ENCODE data around the gene LIN28B.
"Not testable (repeated sequence)": the region's sequence is repeated elsewhere in the genome, so short reads cannot be mapped to it uniquely, and the experiment has no call there.

Gene LIN28B

DNA sequence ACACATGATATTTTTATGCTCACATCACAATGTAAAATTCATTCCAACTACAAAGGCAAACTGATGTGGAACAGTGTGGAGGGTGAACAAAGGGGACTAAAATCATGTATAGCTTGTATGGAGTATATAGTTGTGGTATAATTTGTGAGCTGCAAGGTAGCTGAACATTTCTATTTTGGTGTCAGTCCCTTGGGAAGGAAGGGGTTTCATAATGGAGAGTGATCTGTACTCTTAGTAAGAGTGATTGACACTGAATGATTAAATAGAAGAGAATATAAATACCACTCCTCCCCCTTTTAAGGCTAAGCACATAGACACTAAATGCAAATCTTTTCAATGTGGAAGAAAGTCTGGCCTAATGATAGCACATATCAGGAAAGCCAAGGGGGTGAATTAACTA, 118.3 kb downstream of the LIN28B start:
- H3K4me3 ChIP-seq (ENCODE audit: low read depth in 1 of 2, low read length in 2 of 2): no peak overlapping the region
- H3K36me3 ChIP-seq (ENCODE audit: insufficient read depth, low read length): no peaks in the 10 kb centered on the region
- no peak overlapping the region for H3K9ac ChIP-seq (ENCODE audit: low read length)
- peaks cover 8% of the 10 kb centered on the region for H3K4me1 ChIP-seq (ENCODE audit: insufficient read depth, low read length)
- no peaks in the 10 kb centered on the region for H3K27me3 ChIP-seq (ENCODE audit: control insufficient read depth in 1 of 2, insufficient read depth in 2 of 2, low read length in 2 of 2)
- no peak overlapping the region for H3K27ac ChIP-seq (ENCODE audit: low read depth, low read length)
- H3K9me3 ChIP-seq (ENCODE audit: low read length): no peaks in the 10 kb centered on the region

DNA sequence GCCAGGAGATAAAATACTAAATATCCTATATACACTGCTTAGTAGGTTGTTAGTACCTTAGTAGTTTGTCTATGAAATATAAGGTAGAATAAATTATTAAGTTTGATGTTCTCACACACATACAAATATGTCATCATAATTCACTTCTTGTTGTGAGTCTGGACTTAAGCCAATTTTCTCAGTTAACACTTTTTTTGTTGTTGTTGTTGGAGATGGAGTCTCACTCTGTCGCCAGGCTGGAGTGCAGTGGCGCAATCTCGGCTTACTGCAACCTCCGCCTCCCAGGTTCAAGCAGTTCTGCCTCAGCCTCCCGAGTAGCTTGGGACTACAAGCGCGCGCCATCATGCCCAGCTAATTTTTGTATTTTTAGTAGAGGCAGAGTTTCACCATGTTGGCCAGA, 119.5 kb downstream of the LIN28B start:
- H3K9ac ChIP-seq (ENCODE audit: low read length); H3K9me3 ChIP-seq (ENCODE audit: low read length); H3K27ac ChIP-seq (ENCODE audit: low read depth, low read length); H3K4me1 ChIP-seq (ENCODE audit: insufficient read depth, low read length); H3K27me3 ChIP-seq (ENCODE audit: control insufficient read depth in 1 of 2, insufficient read depth in 2 of 2, low read length in 2 of 2); H3K36me3 ChIP-seq (ENCODE audit: insufficient read depth, low read length); H3K4me3 ChIP-seq (ENCODE audit: low read depth in 1 of 2, low read length in 2 of 2): not testable (repeated sequence)

DNA sequence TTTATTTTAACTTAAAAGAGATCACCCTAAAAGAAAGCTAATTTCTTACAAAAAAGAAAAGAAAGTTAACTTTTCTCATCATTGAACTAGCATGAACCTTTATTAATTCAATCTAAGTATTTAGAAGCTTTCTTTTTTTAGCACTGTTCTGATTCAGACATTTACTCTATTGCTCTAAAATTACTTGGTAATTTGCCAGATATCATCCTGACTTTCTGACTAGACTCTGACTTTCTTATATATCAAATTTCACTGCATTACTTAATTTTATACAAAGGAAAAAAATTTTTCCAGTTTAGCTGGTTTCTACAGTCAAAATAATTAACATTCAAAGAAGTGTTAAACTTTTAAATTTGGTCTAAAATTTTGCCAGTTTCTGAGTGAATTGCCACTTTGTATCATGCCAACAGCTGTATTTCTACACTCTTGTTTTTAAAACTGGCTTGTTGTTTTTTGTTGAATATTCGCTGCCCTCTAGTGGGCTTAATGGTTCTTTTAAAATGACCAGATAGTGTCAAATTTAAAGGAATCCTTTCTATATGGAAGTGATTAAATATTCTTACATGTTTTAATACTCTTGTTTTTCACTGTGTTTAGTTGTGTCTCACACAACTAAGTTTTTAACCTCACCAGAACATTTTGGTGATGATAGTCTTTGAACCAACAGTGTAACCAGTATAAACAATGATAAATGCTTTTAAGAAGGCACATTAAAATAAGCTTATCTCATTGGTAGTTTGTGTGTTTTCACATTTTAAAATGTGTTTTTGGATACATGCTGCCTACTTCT, 120.9 kb downstream of the LIN28B start:
- no peak overlapping the region for H3K4me3 ChIP-seq (ENCODE audit: low read depth in 1 of 2, low read length in 2 of 2)
- H3K9me3 ChIP-seq (ENCODE audit: low read length): no peaks in the 10 kb centered on the region
- no peaks in the 10 kb centered on the region for H3K36me3 ChIP-seq (ENCODE audit: insufficient read depth, low read length)
- no peak overlapping the region for H3K9ac ChIP-seq (ENCODE audit: low read length)
- H3K27me3 ChIP-seq (ENCODE audit: control insufficient read depth in 1 of 2, insufficient read depth in 2 of 2, low read length in 2 of 2): no peaks in the 10 kb centered on the region
- no peak overlapping the region for H3K27ac ChIP-seq (ENCODE audit: low read depth, low read length)
- H3K4me1 ChIP-seq (ENCODE audit: insufficient read depth, low read length): peaks cover 8% of the 10 kb centered on the region

DNA sequence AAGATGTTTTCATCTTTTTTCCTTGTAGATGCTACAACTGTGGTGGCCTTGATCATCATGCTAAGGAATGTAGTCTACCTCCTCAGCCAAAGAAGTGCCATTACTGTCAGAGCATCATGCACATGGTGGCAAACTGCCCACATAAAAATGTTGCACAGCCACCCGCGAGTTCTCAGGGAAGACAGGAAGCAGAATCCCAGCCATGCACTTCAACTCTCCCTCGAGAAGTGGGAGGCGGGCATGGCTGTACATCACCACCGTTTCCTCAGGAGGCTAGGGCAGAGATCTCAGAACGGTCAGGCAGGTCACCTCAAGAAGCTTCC, 121.4 kb downstream of the LIN28B start:
- H3K27ac ChIP-seq (ENCODE audit: low read depth, low read length): no peak overlapping the region
- H3K4me1 ChIP-seq (ENCODE audit: insufficient read depth, low read length): peaks cover 8% of the 10 kb centered on the region
- H3K27me3 ChIP-seq (ENCODE audit: control insufficient read depth in 1 of 2, insufficient read depth in 2 of 2, low read length in 2 of 2): no peaks in the 10 kb centered on the region
- H3K9me3 ChIP-seq (ENCODE audit: low read length): no peaks in the 10 kb centered on the region
- H3K4me3 ChIP-seq (ENCODE audit: low read depth in 1 of 2, low read length in 2 of 2): no peak overlapping the region
- H3K36me3 ChIP-seq (ENCODE audit: insufficient read depth, low read length): no peaks in the 10 kb centered on the region
- no peak overlapping the region for H3K9ac ChIP-seq (ENCODE audit: low read length)

DNA sequence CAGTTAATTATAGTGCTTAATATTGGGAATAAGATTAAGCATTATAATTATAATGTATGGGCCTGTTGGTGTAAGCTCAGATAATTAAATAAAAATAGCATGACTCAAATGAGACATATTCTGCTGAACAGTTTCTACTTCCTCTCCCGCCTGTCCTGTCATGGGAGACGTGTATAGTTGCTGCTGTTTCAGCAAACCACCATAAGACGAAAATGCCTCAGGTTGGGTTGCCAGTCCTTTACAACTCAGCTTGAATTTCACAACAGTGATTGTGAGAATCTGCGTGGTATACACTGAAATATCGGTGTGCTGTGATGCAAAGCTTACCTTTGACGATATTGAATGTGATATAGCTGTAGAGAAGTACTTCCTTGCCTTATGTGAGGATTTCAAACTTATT, 123.4 kb downstream of the LIN28B start:
- no peaks in the 10 kb centered on the region for H3K36me3 ChIP-seq (ENCODE audit: insufficient read depth, low read length)
- no peaks in the 10 kb centered on the region for H3K27me3 ChIP-seq (ENCODE audit: control insufficient read depth in 1 of 2, insufficient read depth in 2 of 2, low read length in 2 of 2)
- H3K9ac ChIP-seq (ENCODE audit: low read length): no peak overlapping the region
- H3K4me1 ChIP-seq (ENCODE audit: insufficient read depth, low read length): peaks cover 8% of the 10 kb centered on the region
- no peaks in the 10 kb centered on the region for H3K9me3 ChIP-seq (ENCODE audit: low read length)
- no peak overlapping the region for H3K27ac ChIP-seq (ENCODE audit: low read depth, low read length)
- no peak overlapping the region for H3K4me3 ChIP-seq (ENCODE audit: low read depth in 1 of 2, low read length in 2 of 2)

DNA sequence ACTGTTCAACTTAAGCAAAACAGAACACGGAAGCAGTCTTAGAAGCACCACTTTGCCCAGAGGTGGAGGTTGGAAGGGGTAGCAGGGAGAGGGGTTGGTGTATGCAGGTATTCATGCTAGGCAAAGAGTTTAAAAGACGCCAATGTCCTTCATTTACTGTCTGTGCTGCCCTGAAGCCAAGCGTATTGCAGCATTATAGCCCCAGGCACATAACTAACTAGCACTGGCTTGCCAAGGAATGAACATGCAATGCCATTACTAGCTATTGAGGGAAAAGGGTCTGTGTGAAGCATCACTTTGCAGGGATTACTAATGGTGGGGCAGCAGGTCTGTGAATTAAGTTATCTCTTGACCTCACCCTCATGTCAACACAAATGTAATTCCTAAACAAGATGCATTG, 124.8 kb downstream of the LIN28B start:
- H3K27me3 ChIP-seq (ENCODE audit: control insufficient read depth in 1 of 2, insufficient read depth in 2 of 2, low read length in 2 of 2); H3K27ac ChIP-seq (ENCODE audit: low read depth, low read length): not testable (repeated sequence)

DNA sequence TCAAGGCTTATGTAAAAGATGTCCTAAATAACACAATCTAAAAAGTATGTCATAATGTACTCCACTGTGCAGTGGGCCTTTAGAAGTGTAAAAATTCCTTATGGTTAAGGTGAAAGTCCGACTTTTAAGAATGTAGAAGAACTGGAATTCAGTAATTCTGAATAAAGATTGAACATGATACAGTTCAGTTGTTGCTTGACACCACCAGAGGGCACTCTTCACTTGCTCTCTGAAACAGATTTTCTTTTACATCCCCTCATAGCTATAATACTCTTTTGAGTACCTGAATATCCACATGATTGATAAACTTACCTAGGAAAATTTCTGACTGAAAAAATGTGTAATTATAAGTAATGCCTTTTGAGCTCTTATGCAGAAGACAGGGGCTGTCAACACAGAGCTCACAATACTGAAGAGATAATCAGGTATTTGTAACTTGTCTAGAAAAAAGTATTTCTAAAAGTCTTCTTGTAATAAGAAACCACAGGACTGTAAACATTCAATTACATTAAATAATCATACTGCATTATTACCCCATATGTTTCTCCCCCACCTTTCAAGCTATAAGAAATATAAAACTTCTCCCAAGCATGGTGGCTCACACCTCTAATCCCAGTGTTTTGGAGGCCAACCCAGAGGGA, 130.8 kb downstream of the LIN28B start:
- Histone ChIP-seq H3K4me1 (ENCODE audit: insufficient read depth, low read length) (peaks cover 6% of the 10 kb centered on the region), H3K27ac (ENCODE audit: low read depth, low read length) (no peak overlapping the region), H3K4me3 (ENCODE audit: low read depth in 1 of 2, low read length in 2 of 2) (no peak overlapping the region), H3K9me3 (ENCODE audit: low read length) (no peaks in the 10 kb centered on the region), H3K9ac (ENCODE audit: low read length) (no peak overlapping the region), H3K36me3 (ENCODE audit: insufficient read depth, low read length) (no peaks in the 10 kb centered on the region), H3K27me3 (ENCODE audit: control insufficient read depth in 1 of 2, insufficient read depth in 2 of 2, low read length in 2 of 2) (no peaks in the 10 kb centered on the region)

More for the DNA sequence above, 124.8 kb downstream of the LIN28B start:
- H3K36me3 ChIP-seq (ENCODE audit: insufficient read depth, low read length); H3K4me3 ChIP-seq (ENCODE audit: low read depth in 1 of 2, low read length in 2 of 2); H3K9ac ChIP-seq (ENCODE audit: low read length); H3K4me1 ChIP-seq (ENCODE audit: insufficient read depth, low read length); H3K9me3 ChIP-seq (ENCODE audit: low read length): not testable (repeated sequence)

DNA sequence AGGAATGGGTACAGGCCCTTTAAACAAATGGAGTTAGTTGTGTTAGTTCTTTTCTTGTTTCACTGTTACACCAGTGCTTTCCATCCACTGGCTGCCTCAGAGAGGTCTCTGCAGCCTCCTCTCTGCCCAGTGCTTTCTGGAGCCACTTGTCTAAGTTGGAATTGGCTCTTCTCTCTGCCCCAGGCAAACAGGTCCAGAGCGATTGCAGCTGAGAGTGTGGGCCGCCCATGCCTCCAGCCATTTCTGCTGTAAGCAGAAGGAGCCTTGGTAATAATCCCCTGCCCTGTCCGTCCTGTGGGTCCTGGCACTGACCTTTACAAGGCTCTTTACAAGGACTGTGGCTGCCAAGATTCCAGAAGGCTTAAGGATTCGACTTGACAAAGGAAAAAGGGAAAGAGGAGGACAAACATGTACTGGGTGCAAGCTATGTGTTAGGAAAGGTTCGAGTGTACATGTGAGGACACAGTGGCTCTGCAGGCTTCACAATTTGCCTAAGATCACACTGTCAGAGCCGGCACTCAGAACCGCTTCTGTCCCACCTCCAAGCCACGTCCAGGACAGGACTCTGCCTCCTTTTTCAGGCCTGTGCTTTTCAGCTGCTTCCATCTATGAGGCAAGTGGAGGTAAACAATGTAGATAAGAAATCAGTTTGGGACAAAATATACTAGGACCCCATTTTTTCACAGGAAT, 134.4 kb downstream of the LIN28B start:
- Histone ChIP-seq H3K36me3 (ENCODE audit: insufficient read depth, low read length) (no peaks in the 10 kb centered on the region), H3K27me3 (ENCODE audit: control insufficient read depth in 1 of 2, insufficient read depth in 2 of 2, low read length in 2 of 2) (no peaks in the 10 kb centered on the region), H3K27ac (ENCODE audit: low read depth, low read length) (no peak overlapping the region), H3K9me3 (ENCODE audit: low read length) (no peaks in the 10 kb centered on the region), H3K4me3 (ENCODE audit: low read depth in 1 of 2, low read length in 2 of 2) (no peak overlapping the region), H3K4me1 (ENCODE audit: insufficient read depth, low read length) (peaks cover 6% of the 10 kb centered on the region), H3K9ac (ENCODE audit: low read length) (no peak overlapping the region)

DNA sequence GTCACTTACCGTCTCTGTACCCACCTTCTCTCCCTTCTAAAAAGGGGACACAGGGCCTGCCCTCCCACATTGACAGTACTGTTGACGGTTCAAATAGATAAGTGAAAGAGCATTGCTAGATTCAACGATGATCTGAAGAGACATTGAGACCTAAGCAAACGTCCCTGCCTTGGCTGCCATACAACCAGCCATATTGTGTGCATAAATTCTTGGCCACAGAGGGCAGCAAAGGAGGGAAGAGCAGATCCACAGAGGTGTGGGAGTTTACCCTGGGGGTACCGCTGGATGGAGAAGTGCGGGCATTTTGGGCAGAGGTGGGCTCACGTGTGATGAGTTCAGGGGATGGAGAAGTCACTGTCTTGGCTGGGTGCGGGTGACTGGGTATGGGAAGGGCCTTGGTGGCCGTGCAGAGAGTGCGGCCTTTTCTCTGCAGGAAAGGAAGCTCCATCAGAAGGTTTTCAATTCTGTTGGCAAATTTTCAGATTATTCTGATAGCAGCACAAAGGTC, 137.3 kb downstream of the LIN28B start:
- Histone ChIP-seq H3K4me3 (ENCODE audit: low read depth in 1 of 2, low read length in 2 of 2) (no peak overlapping the region), H3K9me3 (ENCODE audit: low read length) (no peaks in the 10 kb centered on the region), H3K27ac (ENCODE audit: low read depth, low read length) (no peak overlapping the region), H3K4me1 (ENCODE audit: insufficient read depth, low read length) (peaks cover 6% of the 10 kb centered on the region), H3K27me3 (ENCODE audit: control insufficient read depth in 1 of 2, insufficient read depth in 2 of 2, low read length in 2 of 2) (no peaks in the 10 kb centered on the region), H3K9ac (ENCODE audit: low read length) (no peak overlapping the region), H3K36me3 (ENCODE audit: insufficient read depth, low read length) (peaks cover 11% of the 10 kb centered on the region)

DNA sequence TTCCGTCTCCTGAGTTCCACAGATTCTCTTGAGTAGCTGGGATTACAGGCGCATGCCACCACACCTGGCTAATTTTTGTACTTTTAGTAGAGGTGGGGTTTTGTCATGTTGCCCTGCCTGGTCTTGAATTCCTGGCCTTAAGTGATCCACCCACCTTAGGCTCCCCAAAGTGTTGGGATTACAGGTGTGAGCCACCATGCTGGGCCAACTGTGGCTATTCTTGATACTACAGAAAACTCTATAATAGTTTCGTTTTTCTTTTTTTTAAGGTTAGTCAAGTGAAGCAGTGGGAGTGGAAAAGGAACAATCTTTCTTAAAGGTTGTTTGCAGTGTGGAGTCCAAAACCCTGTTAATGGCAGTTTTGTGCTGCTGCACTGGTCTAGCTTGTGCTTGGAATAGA, 138.2 kb downstream of the LIN28B start:
- Histone ChIP-seq H3K4me3 (ENCODE audit: low read depth in 1 of 2, low read length in 2 of 2) (no peak overlapping the region), H3K36me3 (ENCODE audit: insufficient read depth, low read length) (peaks cover 17% of the 10 kb centered on the region), H3K4me1 (ENCODE audit: insufficient read depth, low read length) (peaks cover 6% of the 10 kb centered on the region), H3K27ac (ENCODE audit: low read depth, low read length) (no peak overlapping the region), H3K9ac (ENCODE audit: low read length) (no peak overlapping the region), H3K27me3 (ENCODE audit: control insufficient read depth in 1 of 2, insufficient read depth in 2 of 2, low read length in 2 of 2) (no peaks in the 10 kb centered on the region), H3K9me3 (ENCODE audit: low read length) (no peaks in the 10 kb centered on the region)

DNA sequence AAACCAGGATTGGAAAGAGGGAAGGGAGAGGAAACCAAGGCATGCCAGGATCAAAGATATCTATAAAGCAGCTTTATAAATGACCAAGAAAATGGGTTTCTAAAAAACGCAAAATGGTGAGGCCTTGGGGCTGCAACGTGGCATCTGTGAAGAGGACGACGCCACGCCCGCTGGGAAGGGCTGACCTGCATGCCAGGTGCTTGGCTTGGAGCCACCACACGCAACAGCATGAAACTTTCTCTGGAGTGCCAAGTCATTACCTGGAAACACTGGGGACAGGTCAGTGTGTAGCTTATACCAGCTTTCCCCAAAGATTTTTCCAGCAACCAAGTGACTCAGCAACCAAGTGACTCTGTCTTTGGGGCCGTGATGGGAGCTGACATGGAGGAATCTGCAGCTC, 140.4 kb downstream of the LIN28B start:
- Histone ChIP-seq H3K9ac (ENCODE audit: low read length) (no peak overlapping the region), H3K4me1 (ENCODE audit: insufficient read depth, low read length) (no peaks in the 10 kb centered on the region), H3K27ac (ENCODE audit: low read depth, low read length) (no peak overlapping the region), H3K4me3 (ENCODE audit: low read depth in 1 of 2, low read length in 2 of 2) (no peak overlapping the region), H3K27me3 (ENCODE audit: control insufficient read depth in 1 of 2, insufficient read depth in 2 of 2, low read length in 2 of 2) (no peaks in the 10 kb centered on the region), H3K36me3 (ENCODE audit: insufficient read depth, low read length) (peaks cover 17% of the 10 kb centered on the region), H3K9me3 (ENCODE audit: low read length) (no peaks in the 10 kb centered on the region)

Data from muscle layer of colon (tissue), 2 donors.